HEK293T (cell line): ENCODE data around the gene B3GALNT1.

ENCODE experiments used
- ARNT ChIP-seq: fragments of 450-650 bp; IDR thresholded peaks from 2 replicates; pipeline ENCODE4 v1.6.1; 2017; ENCODE audit warnings: mild to moderate bottlenecking
- BHLHE40 ChIP-seq: fragments of 450-650 bp; IDR thresholded peaks from 2 replicates; pipeline ENCODE4 v1.6.1; 2016; ENCODE audit warnings: mild to moderate bottlenecking, moderate library complexity, borderline replicate concordance
- ELF4 ChIP-seq: fragments of 450-650 bp; IDR thresholded peaks from 2 replicates; pipeline ENCODE4 v1.6.1; 2017; ENCODE audit warnings: antibody characterized with exemption
- FOXK2 ChIP-seq: fragments of 450-650 bp; IDR thresholded peaks from 2 replicates; pipeline ENCODE4 v1.6.1; 2016; ENCODE audit warnings: mild to moderate bottlenecking
- FOXM1 ChIP-seq: fragments of 450-650 bp; IDR thresholded peaks from 2 replicates; pipeline ENCODE4 v1.6.1; 2017; ENCODE audit warnings: mild to moderate bottlenecking, borderline replicate concordance
- SUZ12 ChIP-seq: fragments of 450-650 bp; IDR thresholded peaks from 2 replicates; pipeline ENCODE4 v1.6.1; 2016; ENCODE audit warnings: mild to moderate bottlenecking
- TARDBP ChIP-seq: fragments of 450-650 bp; IDR thresholded peaks from 2 replicates; pipeline ENCODE4 v1.6.1; 2016

- TF ChIP-seq ARNT (no peak), ELF4 (no peak), BHLHE40 (no peak), FOXM1 (no peak), FOXK2 (no peak), SUZ12 (no peak), TARDBP (no peak)
Measured at GRCh38 chr3:161082063-161082462, 23.1 kb downstream of the B3GALNT1 start.
